ENCODE results near the gene USP16. TPM values are rescaled to one million over a fixed set of nuclear protein-coding genes. Genes with fewer than 3 reads are reported as not detected.

Gene USP16
- total and polyA plus RNA-seq, 12 donors: 13.2 to 69.6 (median 33.8) TPM

GRCh38 chr21:29030909-29031308, 6.4 kb downstream of the USP16 start:
- intact Hi-C loops (cut with DNase I): loop anchor here in 1 of 2 donors (5.0 kb wide), 1 partner anchor 36 kb away; no protein-coding TSS in a partner anchor
- Histone ChIP-seq H3K4me1 (replicated peaks in 1 of 2) (peaks cover 2 to 13% of the 10 kb centered on the region in 2 donors), H3K36me3 (replicated peaks in 1 of 2) (peaks cover 0 to 55% of the 10 kb centered on the region in 2 donors), H3K9me3 (replicated peaks in 1 of 3) (no peaks in the 10 kb centered on the region), H3K27me3 (no peaks in the 10 kb centered on the region), H3K4me3 (no peak overlapping the region), H3K27ac (no peak overlapping the region)
- TF ChIP-seq CTCF (IDR thresholded peaks at IDR 0.05) (no peak), POLR2A (IDR thresholded peaks at IDR 0.05) (no peak)
- 83 to 91% (median 86%) methylated on average over 1 of the region's 1 CpG; no CpG with 5 or more reads in 1 of the 4 donors for WGBS, 4 donors
- no peak for DNase-seq

- DNase-seq: no peak
- intact Hi-C loops (cut with DNase I): loop anchor here in 1 of 2 donors (5.0 kb wide), 1 partner anchor 34 kb away; no protein-coding TSS in a partner anchor
- no peaks in the 10 kb centered on the region for H3K9me3 ChIP-seq (replicated peaks in 1 of 3)
- no peak overlapping the region for H3K27ac ChIP-seq
- H3K4me3 ChIP-seq: no peak overlapping the region
- H3K4me1 ChIP-seq (replicated peaks in 1 of 2): no peaks in the 10 kb centered on the region
- no peak for TF ChIP-seq CTCF (IDR thresholded peaks at IDR 0.05)
- TF ChIP-seq POLR2A (IDR thresholded peaks at IDR 0.05): no peak
- H3K27me3 ChIP-seq: no peaks in the 10 kb centered on the region
- peaks cover 0 to 79% of the 10 kb centered on the region in 2 donors for H3K36me3 ChIP-seq (replicated peaks in 1 of 2)
- 68 to 91% (median 71%) methylated on average over 4 of the region's 4 CpGs for WGBS, 4 donors
Measured at GRCh38 chr21:29033301-29033700, 8.8 kb downstream of the USP16 start.

- WGBS, 4 donors: 63 to 85% (median 79%) methylated on average over 3 of the region's 3 CpGs
- H3K27ac ChIP-seq: no peak overlapping the region
- H3K4me1 ChIP-seq (replicated peaks in 1 of 2): no peaks in the 10 kb centered on the region
- intact Hi-C loops (cut with DNase I): loop anchor here in 1 of 2 donors (5.0 kb wide), 1 partner anchor 33 kb away; no protein-coding TSS in a partner anchor
- H3K36me3 ChIP-seq (replicated peaks in 1 of 2): peaks cover 0 to 85% of the 10 kb centered on the region in 2 donors
- no peaks in the 10 kb centered on the region for H3K27me3 ChIP-seq
- H3K9me3 ChIP-seq (replicated peaks in 1 of 3): no peaks in the 10 kb centered on the region
- DNase-seq: no peak
- TF ChIP-seq CTCF (IDR thresholded peaks at IDR 0.05) (no peak), POLR2A (IDR thresholded peaks at IDR 0.05) (no peak)
- H3K4me3 ChIP-seq: no peak overlapping the region
Measured at GRCh38 chr21:29033871-29034270, 9.4 kb downstream of the USP16 start.

- Histone ChIP-seq H3K27me3 (no peaks in the 10 kb centered on the region), H3K4me1 (replicated peaks in 1 of 2) (no peaks in the 10 kb centered on the region), H3K4me3 (no peak overlapping the region), H3K36me3 (replicated peaks in 1 of 2) (peaks cover 0 to 89% of the 10 kb centered on the region in 2 donors), H3K9me3 (replicated peaks in 1 of 3) (no peaks in the 10 kb centered on the region), H3K27ac (no peak overlapping the region)
- DNase-seq: no peak
- no peak for TF ChIP-seq POLR2A (IDR thresholded peaks at IDR 0.05)
- TF ChIP-seq CTCF (IDR thresholded peaks at IDR 0.05): no peak
- WGBS, 4 donors: 59 to 96% (median 89%) methylated on average over 1 of the region's 1 CpG
- intact Hi-C loops (cut with DNase I): loop anchor here in 1 of 2 donors (5.0 kb wide), 1 partner anchor 33 kb away; no protein-coding TSS in a partner anchor
Measured at GRCh38 chr21:29034678-29035077, 10.2 kb downstream of the USP16 start.

All from adrenal gland (tissue), 12 donors.